ENCODE data around the gene ARHGEF40.
A peak's percentile ranks its signal among the peaks of the same experiment; 100 is the strongest.
"Not testable (repeated sequence)": the region's sequence is repeated elsewhere in the genome, so short reads cannot be mapped to it uniquely, and the experiment has no call there.

The ARHGEF40 gene

DNA sequence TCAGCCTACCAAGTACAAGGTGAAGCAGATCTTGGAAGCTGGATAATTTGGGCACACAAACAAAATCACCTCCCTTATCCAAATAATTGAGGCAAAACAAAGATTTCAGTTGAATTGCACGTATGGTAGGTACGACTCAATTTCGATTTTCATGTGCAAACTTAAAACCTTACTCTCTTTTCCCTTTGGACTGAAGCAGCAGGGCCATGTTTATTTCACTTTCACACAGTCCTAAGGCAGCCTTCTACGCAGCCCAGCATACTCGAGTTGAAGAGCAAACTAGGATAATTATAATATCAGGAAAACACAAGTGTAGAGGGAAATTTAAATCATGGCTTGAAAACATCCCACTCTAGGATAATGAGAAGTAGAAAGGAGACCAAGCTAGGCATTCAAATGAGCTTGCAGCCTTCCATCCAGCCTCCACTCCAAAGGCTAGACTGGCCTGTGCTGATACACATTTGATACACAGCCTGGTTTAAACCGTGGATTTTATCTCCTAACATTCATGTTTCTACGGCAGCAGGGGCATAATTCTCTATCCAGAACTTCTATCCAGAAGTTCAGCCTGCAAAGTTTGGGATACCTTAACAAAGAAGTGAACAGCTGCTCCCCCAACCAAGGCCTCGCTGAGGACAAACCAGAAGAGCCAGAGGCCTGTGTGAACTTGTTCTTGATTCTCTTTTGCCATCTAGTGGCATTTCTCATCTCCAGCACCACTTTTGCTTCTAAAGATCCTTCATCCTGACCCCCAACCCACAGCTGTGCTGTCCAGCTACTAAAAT, 30.3 kb upstream of the ARHGEF40 start:
- DNase-seq (ENCODE audit: low read depth) = peak; percentile 50

DNA sequence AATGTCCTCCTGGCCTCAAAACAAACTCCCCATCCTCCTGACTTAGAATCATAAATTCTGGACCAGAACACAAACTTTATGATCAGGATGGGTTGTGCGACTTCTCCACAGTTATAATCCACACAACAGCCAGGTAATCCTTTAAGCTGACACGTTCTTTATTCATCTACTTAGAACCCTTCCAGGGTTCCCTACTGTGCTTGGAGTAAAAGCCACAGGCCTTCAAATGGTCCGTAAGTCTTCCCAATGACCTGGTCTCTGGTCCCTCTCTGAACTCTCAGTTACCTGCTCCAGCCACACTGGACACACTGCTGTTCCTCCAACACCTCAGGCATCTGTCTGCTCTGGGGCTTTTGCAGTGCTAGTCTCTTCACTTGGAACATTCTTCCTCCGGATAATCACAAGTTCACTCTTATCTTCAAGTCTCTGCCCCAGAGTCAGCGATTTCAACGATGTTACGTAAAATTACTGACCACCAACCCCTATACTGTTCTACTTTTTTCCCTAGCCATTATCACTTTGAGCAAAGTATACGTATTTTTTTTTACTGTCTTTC, 29.7 kb upstream of the ARHGEF40 start:
- DNase-seq (ENCODE audit: low read depth) = no peak

DNA sequence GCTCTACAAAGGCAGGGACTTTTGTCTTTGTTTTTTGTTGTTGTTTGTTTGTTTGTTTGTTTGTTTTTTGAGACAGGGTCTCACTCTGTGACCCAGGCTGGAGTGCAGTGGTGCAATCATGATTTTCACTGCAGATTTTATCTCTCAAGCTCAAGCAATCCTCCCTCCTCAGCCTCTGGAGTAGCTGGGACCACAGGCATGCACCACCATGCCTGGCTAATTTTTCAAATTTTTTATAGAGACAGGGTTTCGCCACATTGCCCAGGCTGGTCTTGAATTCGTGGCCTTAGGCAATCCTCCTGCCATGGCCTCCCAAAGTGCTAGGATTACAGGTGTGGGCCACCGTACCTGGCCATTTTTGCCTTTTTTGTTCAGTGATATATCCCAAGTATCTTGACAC, 29.2 kb upstream of the ARHGEF40 start:
- not testable (repeated sequence) for DNase-seq (ENCODE audit: low read depth)

DNA sequence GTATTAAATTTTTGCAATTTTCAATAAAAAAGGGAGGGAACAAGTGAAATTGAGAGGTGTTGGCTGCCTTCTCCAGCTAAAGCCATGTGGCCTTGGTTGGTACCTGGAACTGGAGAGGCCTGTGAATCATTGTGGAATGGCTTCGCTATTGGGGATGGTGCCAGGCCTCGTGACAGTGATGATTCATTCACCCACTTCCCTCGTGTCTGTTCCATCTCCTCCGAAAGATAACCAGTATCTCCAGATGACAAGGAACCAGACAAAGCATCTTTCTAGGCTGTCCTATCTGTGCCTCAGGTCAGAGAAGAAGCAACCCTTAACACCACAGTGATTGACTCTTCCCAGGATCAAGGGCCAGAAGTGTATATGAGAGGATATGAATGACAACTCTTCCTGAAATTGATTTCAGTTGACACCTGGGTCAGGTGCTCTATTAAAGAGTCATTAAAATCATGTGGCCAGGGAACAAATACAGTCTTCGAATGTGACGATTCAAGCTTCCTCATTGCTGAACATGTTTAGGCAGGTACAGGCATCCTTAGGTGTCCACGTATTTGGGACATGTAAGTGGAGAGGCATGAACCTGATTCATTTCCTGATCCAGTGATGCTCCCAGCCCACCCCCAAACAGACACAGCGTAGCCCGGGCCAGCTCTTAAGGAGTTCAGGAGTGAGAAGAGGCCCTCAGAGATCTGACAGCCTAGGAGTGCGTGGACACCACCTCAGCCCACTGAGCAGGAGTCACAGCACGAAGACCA, 28.2 kb upstream of the ARHGEF40 start, which contains the start of gene RNASE7:
RNASE7 (plus strand) TSS at position 687 of the 758 bp plus-strand sequence. CDS start 631 bp downstream, outside the sequence.
- peak; percentile 22 for DNase-seq (ENCODE audit: low read depth)

DNA sequence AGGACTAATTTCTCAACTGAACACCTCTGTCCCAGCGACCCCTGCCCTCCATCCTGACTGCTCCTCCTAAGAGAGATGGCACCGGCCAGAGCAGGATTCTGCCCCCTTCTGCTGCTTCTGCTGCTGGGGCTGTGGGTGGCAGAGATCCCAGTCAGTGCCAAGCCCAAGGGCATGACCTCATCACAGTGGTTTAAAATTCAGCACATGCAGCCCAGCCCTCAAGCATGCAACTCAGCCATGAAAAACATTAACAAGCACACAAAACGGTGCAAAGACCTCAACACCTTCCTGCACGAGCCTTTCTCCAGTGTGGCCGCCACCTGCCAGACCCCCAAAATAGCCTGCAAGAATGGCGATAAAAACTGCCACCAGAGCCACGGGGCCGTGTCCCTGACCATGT, 27.2 kb upstream of the ARHGEF40 start:
- DNase-seq (ENCODE audit: low read depth) = no peak

DNA sequence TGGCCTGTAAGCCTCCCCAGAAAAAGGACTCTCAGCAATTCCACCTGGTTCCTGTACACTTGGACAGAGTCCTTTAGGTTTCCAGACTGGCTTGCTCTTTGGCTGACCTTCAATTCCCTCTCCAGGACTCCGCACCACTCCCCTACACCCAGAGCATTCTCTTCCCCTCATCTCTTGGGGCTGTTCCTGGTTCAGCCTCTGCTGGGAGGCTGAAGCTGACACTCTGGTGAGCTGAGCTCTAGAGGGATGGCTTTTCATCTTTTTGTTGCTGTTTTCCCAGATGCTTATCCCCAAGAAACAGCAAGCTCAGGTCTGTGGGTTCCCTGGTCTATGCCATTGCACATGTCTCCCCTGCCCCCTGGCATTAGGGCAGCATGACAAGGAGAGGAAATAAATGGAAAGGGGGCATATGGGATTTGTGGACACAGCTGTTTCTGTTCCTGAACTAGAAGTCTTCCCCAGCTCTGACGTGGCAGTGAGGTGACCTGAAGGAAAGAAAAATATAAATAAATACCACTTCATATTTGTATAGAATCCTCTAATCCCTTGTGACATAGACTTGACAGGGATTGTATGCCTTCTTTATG, 26.6 kb upstream of the ARHGEF40 start:
- DNase-seq (ENCODE audit: low read depth) = no peak

DNA sequence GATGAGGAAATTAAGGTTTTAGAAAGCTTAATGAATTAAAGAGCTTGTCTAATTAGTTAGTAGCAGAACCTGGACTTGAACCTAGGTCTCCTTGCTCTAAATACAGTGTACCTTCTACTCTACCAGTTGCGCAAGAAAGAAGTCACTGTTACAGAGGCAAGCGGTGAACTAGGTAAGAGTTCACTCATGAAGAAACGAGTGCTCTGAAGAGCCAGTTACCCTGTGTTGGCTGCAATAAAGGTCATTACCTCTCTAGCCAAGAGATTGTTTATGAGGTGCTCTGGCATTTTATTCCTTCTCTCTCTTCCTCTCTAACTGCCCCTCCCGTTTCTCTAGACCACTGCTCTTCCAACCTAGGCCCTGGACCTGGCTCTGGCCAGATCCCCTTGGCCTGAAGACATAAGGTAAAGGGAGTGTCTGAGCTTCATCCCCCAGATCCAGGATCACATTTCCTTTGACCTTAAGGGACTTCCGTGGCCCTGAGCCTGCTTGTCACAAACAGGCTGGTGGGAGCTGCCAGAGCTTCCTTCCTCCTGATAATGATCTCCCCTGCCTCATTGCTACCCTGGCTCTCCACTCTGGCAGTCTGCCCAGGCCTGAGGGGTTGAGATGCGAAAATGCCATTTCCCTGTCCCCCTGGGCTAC, 26.0 kb upstream of the ARHGEF40 start:
- no peak for DNase-seq (ENCODE audit: low read depth)

DNA sequence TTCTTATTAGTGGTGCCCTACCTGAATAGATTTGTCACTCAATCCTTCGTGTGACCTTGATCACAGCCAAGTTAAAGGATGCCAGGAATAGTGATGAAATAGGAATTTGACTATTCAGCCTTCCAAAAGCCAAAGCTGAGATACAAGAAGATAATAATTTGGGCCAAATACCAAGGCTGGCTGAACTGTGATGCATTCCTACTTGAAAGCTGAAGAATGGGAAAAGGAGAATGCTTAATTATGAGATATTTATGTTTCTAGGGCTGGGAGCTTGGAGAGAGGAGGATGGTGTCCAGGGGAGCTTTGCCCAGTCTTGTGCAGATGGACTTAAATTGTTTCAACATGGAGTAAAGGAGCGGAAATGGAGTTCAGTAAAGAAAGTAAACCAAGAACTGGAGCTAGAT, 22.7 kb upstream of the ARHGEF40 start:
- peak; percentile 47 for DNase-seq (ENCODE audit: low read depth)

DNA sequence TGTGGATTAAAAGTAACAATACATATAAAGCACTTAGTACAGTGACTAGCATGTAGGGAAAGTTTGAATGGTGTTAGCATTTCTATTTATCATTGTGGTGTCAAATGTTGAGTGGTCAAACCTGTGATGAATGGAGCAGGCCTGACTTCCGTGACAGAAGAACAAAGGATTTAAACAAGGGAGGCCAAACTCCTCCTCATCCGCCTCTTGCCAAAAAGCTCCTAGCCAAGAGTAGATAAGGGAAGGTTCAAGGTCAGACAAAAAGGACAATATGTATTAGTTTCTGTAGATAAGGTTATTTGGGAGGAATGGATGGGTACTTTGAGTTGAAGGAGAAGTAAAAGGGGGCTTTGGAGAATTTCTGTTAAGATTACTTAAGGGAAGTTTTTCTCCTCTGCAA, 21.5 kb upstream of the ARHGEF40 start:
- no peak for DNase-seq (ENCODE audit: low read depth)

DNA sequence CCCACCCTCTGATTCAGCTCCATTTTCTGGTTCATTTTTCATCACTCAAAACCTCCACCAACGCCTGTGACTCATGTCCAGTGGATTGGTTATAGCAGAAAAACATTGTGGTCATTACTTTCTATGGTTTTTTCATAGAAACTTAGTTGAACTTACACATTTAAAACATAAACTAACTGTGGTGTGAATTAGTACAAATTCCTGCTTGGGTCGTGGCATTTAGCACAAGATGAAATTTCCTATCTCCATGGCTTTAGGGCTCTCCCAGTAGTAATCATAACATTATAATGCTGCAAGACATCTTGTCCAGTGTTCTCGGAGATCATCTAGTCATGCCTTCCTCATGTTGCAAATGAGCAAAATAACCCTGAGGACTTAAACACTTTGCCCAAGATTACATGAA, 20.8 kb upstream of the ARHGEF40 start:
- DNase-seq (ENCODE audit: low read depth) = peak; percentile 20

DNA sequence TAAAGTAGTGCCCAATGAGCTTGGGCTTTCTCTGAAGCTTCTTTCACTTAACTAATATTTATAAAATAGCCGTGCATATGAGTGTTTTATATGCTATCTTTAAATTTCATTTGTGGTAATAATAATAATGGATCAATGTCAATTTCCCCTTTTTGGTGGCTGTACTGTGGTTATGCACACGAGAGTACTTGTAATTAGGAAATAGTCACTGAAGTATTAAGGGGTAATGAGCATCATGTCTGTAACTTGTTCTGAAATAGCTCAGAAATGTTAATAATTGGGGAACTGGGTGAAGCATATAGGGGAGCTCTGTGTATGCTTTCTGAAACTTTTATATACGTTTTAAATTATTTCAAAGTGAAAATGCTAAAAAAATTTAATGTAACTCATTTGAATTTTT, 19.5 kb upstream of the ARHGEF40 start:
- no peak for DNase-seq (ENCODE audit: low read depth)

DNA sequence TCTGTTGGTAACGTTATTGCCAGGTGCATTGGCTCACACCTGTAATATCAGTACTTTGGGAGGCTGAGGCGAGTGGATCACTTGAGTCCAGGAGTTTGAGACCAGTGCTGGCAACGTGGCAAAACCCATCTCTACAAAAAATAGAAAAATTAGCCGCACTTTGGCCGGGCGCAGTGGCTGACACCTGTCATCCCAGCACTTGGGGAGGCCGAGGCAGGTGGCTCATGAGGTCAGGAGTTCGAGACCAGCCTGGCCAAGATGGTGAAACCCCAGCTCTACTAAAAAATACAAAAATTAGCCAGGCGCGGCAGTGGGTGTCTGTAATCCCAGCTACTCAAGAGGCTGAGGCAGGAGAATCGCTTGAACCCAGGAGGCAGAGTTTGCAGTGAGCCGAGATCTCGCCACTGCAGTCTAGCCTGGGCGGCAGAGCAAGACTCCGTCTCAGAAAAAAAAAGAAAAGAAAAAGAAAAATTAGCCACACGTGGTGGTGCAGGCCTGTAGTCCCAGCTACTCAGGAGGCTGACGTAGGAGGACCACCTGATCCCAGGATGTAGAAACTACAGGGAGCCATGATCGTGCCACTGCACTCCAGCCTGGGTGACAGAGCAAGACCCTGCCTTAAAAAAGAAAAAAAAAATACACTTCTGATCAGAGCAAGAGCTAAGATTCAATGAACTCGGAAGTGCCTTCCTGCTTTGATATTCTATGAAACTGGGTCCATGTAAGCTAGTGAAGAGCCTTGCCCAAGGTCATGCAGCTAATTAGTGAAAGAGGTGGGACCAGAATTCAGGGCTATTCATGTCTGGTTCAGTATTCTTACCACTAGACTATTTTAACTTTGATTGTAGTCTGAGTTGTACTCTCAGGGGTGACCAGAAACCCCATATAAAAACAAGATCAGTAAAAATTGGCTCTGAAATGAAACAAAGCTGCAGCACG, 16.7 kb upstream of the ARHGEF40 start:
- no peak for DNase-seq (ENCODE audit: low read depth)

DNA sequence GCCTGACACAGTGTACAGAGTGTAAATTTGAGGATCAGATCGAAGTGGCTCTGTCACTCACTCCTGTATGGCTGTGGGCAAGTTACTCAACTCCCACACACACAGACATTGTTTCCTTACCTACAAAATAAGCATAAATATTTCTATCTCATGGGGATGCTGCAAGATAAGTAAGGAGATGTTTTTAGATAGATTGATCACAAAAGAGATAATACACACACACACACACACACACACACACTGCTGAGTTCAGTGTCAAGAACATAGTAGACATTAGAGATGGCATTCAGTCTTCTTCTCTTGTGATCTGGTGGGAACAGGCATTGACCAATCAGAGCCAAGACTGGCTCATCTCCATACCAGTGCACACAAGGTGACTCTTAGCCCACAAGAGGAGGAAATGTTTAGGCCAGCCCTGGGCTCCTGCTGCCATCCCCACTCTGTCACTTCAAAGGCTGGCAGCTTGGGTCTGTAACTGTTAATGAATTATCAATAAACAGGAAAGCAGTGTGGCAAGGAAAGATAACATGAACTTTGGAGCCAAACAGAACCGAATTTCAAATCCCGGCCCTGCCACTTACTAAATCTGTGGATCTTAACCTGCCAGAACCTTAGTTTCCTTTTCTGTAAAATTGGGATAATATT, 15.9 kb upstream of the ARHGEF40 start:
- no peak for DNase-seq (ENCODE audit: low read depth)

DNA sequence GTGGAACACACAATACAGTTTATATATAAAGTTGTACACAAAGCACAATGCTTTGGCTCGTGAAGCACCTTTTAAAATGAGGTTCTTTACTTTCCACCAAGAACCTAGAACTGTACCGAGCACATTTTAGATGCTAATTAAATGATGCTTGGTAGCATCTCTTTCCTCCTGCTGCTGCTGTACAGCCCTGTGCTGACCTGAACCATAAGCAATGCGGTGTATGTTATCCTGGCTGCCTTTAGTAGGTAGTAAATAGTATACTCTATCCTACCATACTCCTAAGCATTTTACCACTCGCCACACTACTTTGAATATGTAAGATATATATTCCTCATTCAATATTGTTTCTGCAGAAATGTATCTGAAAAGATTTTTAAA, 15.3 kb upstream of the ARHGEF40 start:
- DNase-seq (ENCODE audit: low read depth) = no peak

DNA sequence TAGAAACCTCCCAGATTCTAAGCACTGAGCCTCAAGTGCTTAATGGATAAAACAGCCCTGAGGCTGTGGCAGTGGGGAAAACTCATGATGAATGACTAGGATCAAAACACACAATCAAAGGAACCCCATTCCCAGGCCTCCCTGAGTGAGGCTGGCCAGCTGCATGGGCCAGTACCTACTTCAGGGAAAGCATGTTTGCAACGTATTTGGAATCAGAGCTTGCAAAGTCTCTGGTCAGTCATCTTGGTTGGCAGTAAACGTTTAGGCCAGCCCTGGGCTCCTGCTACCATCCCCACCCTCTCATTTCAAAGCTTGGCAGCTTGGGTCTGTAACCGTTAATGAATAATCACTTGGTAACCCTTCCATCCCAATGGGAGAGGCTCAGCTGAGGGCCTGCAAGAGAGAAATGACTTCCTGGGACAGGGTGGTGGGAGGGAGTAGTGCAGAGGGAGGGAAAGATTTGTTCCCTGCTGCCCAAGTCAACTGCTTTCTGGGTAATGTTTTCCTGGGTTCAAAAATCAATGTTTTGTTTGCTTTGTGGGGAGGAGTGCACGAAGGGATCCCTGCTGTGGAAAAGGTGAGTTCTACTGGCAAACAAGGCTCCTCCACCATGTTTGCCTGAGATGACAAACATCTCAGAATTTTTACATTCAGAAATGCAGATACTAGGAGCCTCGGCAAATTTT, 14.5 kb upstream of the ARHGEF40 start:
- no peak for DNase-seq (ENCODE audit: low read depth)

DNA sequence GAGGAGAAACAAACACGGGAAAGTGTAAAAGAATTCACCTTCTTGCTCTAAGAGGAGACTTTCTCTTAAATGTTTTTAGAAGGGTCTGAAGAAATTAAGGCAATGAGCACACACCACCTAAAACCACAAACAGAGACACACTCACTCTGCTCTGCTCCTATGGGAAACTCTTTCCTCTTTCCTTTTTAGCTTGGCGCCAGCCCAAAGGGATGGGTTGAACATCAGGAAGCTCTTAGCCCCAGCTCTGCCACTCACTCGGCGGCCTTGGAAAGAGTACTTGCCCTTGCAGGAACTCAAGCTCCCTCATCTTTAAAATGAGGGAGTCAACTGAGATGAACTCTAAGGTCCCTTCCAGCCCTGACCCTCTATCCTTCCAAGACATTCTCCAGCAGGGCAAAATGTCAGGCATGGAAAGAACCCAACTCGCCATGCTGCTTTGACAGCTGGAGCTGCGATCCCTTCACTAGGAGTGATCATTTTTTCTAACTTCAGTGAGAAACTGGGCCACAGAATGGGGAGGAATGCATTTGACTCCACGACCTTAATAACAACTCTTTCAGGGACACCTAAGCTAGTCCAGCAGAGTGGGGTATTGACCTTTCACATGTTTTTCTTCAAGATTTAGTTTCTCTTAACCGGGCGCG, 13.5 kb upstream of the ARHGEF40 start:
- DNase-seq (ENCODE audit: low read depth) = peak; percentile 51

DNA sequence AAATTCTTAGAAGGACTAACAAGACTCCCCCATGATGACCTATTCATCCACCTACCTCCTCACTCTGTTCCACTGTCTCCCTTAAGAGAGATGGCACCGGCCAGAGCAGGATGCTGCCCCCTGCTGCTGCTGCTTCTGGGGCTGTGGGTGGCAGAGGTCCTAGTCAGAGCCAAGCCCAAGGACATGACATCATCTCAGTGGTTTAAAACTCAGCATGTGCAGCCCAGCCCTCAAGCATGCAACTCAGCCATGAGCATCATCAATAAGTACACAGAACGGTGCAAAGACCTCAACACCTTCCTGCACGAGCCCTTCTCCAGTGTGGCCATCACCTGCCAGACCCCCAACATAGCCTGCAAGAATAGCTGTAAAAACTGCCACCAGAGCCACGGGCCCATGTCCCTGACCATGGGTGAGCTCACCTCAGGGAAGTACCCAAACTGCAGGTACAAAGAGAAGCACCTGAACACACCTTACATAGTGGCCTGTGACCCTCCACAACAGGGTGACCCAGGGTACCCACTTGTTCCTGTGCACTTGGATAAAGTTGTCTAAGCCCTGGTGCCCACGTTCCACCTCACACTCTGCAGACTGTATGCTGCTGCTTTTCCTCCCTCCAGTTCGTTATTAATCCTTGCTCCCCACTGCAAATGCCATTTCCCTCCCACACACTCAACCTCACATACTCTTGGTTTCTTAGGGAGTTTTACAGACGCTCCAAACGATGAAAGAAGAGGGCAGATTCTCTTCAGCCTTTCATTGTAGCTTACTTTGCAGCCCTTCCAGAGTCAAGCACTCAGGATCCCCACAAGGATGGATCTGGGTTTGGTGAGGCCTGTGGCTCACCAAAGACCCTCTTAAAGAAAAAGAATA, 12.1 kb upstream of the ARHGEF40 start, which contains the start of gene RNASE8:
RNASE8 (plus strand) TSS at position 20 of the 873 bp plus-strand sequence; CDS start at position 91, 71 bp downstream.
- no peak for DNase-seq (ENCODE audit: low read depth)

DNA sequence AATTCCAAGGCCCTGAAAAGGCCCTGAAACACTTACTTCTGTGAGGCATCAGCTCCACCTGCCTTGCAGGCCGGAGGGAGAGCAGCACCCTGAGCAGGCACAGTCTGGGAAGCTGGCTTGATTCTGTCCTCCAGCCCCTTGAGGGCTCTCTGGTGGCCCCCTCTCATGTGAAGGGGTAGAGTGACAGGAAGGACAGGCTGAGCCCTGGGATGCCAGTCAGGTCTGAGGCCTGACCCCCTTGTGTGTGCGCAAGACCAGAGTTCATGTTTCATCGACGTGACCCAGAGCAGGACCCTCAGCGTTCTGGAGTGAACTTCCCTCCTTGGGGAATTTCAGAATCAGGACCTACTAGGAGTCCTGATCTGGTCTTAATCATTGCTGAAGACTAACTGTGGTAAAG, 11.2 kb upstream of the ARHGEF40 start:
- no peak for DNase-seq (ENCODE audit: low read depth)
